ENCODE data around the gene SMPD4. TPM values are rescaled to one million over a fixed set of nuclear protein-coding genes. Genes with fewer than 3 reads are reported as not detected.

SMPD4 gene
- total and polyA plus RNA-seq, 2 of the 13 experiments (the other 11 are each of a cell fraction or from before 2014, with no cell fraction given): 63.2 to 70.5 TPM

DNA sequence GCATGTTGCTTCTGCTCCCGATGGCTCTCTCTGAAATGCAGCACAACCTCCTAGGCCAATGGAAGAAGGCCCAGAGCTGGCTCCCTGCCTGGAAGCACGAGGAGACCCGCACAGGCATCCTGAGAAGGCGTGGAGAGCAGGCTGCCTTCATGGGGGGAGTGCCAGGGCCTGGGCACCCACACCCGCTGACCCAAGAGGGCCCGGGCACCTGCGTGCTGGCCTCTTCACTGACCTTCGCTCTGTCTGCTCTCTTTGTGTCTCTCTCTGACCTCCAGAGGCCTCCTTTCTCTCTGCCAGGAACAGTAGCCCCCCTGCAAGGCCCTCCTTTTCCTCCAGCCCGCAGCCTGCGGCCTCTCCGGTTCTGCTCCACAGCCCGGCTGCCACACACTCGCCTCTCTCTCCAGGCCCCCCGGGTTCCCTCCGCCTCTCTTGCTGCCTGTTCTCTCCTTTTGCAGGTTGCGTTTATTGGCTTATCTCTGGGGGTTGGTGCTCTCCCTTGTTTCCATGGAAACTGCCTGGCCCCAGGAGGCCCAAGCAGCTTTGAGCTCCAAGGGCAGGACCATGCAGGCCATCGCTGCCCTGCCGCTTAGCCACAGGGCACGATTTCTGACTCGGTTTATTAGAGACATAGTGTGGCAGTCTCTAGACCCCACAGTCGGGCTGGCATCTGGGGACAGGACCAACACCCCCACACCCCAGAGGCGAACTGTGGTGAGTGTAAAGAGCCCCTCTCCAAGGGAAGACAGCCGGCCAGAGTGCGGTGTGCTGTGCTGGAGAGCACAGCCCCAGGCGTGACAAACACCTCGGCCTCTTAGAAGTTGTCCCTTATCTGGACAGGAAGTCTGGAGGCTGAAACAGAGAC is 2.3 kb upstream of the SMPD4 start (continued):
- TF ChIP-seq IRF9 (CRISPR knock-in tag; IDR thresholded peaks at IDR 0.05; ENCODE audit: borderline replicate concordance): no peak; the same call in 1 of the 2 replicates
- TF ChIP-seq FOXK2 (IDR thresholded peaks at IDR 0.05): no peak
- peak; percentile 55; the same call in 1 of the 2 replicates for TF ChIP-seq RFX3 (CRISPR knock-in tag; IDR thresholded peaks at IDR 0.05)
- peak; percentile 12; the same call in 1 of the 2 replicates for TF ChIP-seq RFX1 (IDR thresholded peaks at IDR 0.05)
- no peak for TF ChIP-seq PPARG (CRISPR knock-in tag; conservative IDR thresholded peaks at IDR 0.05)
- no peak for TF ChIP-seq ZNF605 (CRISPR knock-in tag; IDR thresholded peaks at IDR 0.05)
- TF ChIP-seq KLF13 (CRISPR knock-in tag; IDR thresholded peaks at IDR 0.05): no peak
- TF ChIP-seq KLF6 (CRISPR knock-in tag; IDR thresholded peaks at IDR 0.05): 0 out of 2 replicates have a peak, but pooled peaks have one; percentile 8
- TF ChIP-seq ZNF333 (CRISPR knock-in tag; IDR thresholded peaks at IDR 0.05; ENCODE audit: borderline replicate concordance): no peak
- no peak for TF ChIP-seq SIX4 (CRISPR knock-in tag; IDR thresholded peaks at IDR 0.05)
- no peak for TF ChIP-seq SMAD1 (CRISPR knock-in tag; IDR thresholded peaks at IDR 0.05; ENCODE audit: borderline replicate concordance, low read depth)
- no peak for TF ChIP-seq SMARCE1 (IDR thresholded peaks at IDR 0.05; ENCODE audit: borderline replicate concordance)
- no peak for TF ChIP-seq ZNF225 (CRISPR knock-in tag; IDR thresholded peaks at IDR 0.05)
- TF ChIP-seq, protein P1, sequence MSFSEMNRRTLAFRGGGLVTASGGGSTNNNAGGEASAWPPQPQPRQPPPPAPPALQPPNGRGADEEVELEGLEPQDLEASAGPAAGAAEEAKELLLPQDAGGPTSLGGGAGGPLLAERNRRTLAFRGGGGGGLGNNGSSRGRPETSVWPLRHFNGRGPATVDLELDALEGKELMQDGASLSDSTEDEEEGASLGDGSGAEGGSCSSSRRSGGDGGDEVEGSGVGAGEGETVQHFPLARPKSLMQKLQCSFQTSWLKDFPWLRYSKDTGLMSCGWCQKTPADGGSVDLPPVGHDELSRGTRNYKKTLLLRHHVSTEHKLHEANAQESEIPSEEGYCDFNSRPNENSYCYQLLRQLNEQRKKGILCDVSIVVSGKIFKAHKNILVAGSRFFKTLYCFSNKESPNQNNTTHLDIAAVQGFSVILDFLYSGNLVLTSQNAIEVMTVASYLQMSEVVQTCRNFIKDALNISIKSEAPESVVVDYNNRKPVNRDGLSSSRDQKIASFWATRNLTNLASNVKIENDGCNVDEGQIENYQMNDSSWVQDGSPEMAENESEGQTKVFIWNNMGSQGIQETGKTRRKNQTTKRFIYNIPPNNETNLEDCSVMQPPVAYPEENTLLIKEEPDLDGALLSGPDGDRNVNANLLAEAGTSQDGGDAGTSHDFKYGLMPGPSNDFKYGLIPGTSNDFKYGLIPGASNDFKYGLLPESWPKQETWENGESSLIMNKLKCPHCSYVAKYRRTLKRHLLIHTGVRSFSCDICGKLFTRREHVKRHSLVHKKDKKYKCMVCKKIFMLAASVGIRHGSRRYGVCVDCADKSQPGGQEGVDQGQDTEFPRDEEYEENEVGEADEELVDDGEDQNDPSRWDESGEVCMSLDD (CRISPR knock-in tag; IDR thresholded peaks at IDR 0.05; ENCODE audit: borderline replicate concordance): no peak
- TF ChIP-seq HHEX (CRISPR knock-in tag; IDR thresholded peaks at IDR 0.05): no peak
- TF ChIP-seq, protein P2, sequence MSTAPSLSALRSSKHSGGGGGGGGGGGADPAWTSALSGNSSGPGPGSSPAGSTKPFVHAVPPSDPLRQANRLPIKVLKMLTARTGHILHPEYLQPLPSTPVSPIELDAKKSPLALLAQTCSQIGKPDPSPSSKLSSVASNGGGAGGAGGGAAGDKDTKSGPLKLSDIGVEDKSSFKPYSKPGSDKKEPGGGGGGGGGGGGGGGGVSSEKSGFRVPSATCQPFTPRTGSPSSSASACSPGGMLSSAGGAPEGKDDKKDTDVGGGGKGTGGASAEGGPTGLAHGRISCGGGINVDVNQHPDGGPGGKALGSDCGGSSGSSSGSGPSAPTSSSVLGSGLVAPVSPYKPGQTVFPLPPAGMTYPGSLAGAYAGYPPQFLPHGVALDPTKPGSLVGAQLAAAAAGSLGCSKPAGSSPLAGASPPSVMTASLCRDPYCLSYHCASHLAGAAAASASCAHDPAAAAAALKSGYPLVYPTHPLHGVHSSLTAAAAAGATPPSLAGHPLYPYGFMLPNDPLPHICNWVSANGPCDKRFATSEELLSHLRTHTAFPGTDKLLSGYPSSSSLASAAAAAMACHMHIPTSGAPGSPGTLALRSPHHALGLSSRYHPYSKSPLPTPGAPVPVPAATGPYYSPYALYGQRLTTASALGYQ (CRISPR knock-in tag; IDR thresholded peaks at IDR 0.05): no peak
- TF ChIP-seq, protein P3, sequence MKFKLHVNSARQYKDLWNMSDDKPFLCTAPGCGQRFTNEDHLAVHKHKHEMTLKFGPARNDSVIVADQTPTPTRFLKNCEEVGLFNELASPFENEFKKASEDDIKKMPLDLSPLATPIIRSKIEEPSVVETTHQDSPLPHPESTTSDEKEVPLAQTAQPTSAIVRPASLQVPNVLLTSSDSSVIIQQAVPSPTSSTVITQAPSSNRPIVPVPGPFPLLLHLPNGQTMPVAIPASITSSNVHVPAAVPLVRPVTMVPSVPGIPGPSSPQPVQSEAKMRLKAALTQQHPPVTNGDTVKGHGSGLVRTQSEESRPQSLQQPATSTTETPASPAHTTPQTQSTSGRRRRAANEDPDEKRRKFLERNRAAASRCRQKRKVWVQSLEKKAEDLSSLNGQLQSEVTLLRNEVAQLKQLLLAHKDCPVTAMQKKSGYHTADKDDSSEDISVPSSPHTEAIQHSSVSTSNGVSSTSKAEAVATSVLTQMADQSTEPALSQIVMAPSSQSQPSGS (CRISPR knock-in tag; IDR thresholded peaks at IDR 0.05): 0 out of 2 replicates have a peak, but pooled peaks have one; percentile 18
- no peak for TF ChIP-seq NFE2 (CRISPR knock-in tag; IDR thresholded peaks at IDR 0.05)
- no peak for TF ChIP-seq NFKBIZ (CRISPR knock-in tag; IDR thresholded peaks at IDR 0.05)
- TF ChIP-seq ZSCAN5A (CRISPR knock-in tag; IDR thresholded peaks at IDR 0.05; ENCODE audit: borderline replicate concordance): no peak

Measured in HepG2 (cell line).